Astrocyte (in vitro differentiated cells and primary cell): ENCODE measurements around the gene WSB1. TPM values are rescaled to one million over a fixed set of nuclear protein-coding genes. Genes with fewer than 3 reads are reported as not detected.

Experiments used
- DNase-seq: peaks from one replicate; pipeline ENCODE4 v3.0.0-alpha.2; 2010; ENCODE audit warnings: low read depth
- FAIRE-seq: peaks from 2 replicates; lab custom pipeline; 2011; peaks lifted over from hg19 to GRCh38; lab: Jason Lieb, UNC
- H2AFZ ChIP-seq: 2 replicates; pipeline ENCODE4 v1.6.0; 2012; ENCODE audit warnings: low read depth, low read length, inconsistent platforms
- H3K27ac ChIP-seq: 2 replicates; pipeline ENCODE4 v1.5.1; 2011; ENCODE audit warnings: low read depth, low read length, inconsistent platforms
- H3K27me3 ChIP-seq: 2 replicates; pipeline ENCODE4 v1.6.0; 2011; ENCODE audit warnings: low read length, inconsistent platforms; ENCODE audit not compliant: insufficient read depth
- H3K36me3 ChIP-seq: 2 replicates; pipeline ENCODE4 v1.5.1; 2011; ENCODE audit warnings: low read length, inconsistent platforms; ENCODE audit not compliant: insufficient read depth
- H3K4me1 ChIP-seq: 2 replicates; pipeline ENCODE4 v1.5.1; 2011; ENCODE audit warnings: low read length, inconsistent platforms; ENCODE audit not compliant: insufficient read depth
- H3K4me2 ChIP-seq: 2 replicates; pipeline ENCODE4 v1.6.0; 2012; ENCODE audit warnings: low read length, inconsistent platforms
- H3K4me3 ChIP-seq: 2 replicates; pipeline ENCODE4 v1.5.1; 2011; ENCODE audit warnings: low read depth, mild to moderate bottlenecking, low read length, inconsistent platforms; ENCODE audit not compliant: insufficient read depth
- H3K79me2 ChIP-seq: 2 replicates; pipeline ENCODE4 v1.6.0; 2012; ENCODE audit warnings: mild to moderate bottlenecking, low read length, inconsistent platforms; ENCODE audit not compliant: insufficient read depth
- H3K9ac ChIP-seq: 2 replicates; pipeline ENCODE4 v1.6.0; 2012; ENCODE audit warnings: mild to moderate bottlenecking, low read length, inconsistent platforms
- H3K9me3 ChIP-seq: 2 replicates; pipeline ENCODE4 v1.5.1; 2012; ENCODE audit warnings: low read depth, mild to moderate bottlenecking, low read length, inconsistent platforms; ENCODE audit not compliant: insufficient read depth
- H4K20me1 ChIP-seq: 2 replicates; pipeline ENCODE4 v1.6.0; 2012; ENCODE audit warnings: low read length, inconsistent platforms; ENCODE audit not compliant: insufficient read depth
- H3K27ac Mint-ChIP-seq: one replicate; pipeline ENCODE4 v1.8.0; 2021; ENCODE audit warnings: mild to moderate bottlenecking, mixed read lengths; ENCODE audit not compliant: unreplicated experiment
- H3K27me3 Mint-ChIP-seq: one replicate; pipeline ENCODE4 v1.8.0; 2021; ENCODE audit warnings: low read depth, mixed read lengths; ENCODE audit not compliant: unreplicated experiment
- H3K36me3 Mint-ChIP-seq: one replicate; pipeline ENCODE4 v1.8.0; 2021; ENCODE audit warnings: low read depth, mixed read lengths; ENCODE audit not compliant: unreplicated experiment
- H3K4me1 Mint-ChIP-seq: one replicate; pipeline ENCODE4 v1.8.0; 2021; ENCODE audit warnings: low read depth, mixed read lengths; ENCODE audit not compliant: unreplicated experiment
- H3K4me3 Mint-ChIP-seq: one replicate; pipeline ENCODE4 v1.8.0; 2021; ENCODE audit warnings: mild to moderate bottlenecking, moderate library complexity, mixed read lengths; ENCODE audit not compliant: unreplicated experiment
- H3K9me3 Mint-ChIP-seq: one replicate; pipeline ENCODE4 v1.8.0; 2021; ENCODE audit warnings: mild to moderate bottlenecking, mixed read lengths; ENCODE audit not compliant: unreplicated experiment
- EZH2 ChIP-seq: IDR thresholded peaks from 2 replicates; pipeline ENCODE4 v1.6.1; 2012; ENCODE audit warnings: mild to moderate bottlenecking, low read length, inconsistent platforms; ENCODE audit not compliant: insufficient read depth
- total RNA-seq: library from RNA; stranded (reverse); gene quantifications from 2 replicates; pipeline ENCODE4 v1.2.1, GENCODE V29; 2021
- TF ChIP-seq, protein P1 (sequence below): IDR thresholded peaks from 2 replicates; pipeline ENCODE4 v1.5.1; 2011; ENCODE audit warnings: low read depth, mild to moderate bottlenecking, inconsistent platforms, low read length, moderate library complexity; ENCODE audit not compliant: insufficient read depth

WSB1 gene
- total RNA-seq, 1 donor from 2014 or later: 217 TPM

DNA sequence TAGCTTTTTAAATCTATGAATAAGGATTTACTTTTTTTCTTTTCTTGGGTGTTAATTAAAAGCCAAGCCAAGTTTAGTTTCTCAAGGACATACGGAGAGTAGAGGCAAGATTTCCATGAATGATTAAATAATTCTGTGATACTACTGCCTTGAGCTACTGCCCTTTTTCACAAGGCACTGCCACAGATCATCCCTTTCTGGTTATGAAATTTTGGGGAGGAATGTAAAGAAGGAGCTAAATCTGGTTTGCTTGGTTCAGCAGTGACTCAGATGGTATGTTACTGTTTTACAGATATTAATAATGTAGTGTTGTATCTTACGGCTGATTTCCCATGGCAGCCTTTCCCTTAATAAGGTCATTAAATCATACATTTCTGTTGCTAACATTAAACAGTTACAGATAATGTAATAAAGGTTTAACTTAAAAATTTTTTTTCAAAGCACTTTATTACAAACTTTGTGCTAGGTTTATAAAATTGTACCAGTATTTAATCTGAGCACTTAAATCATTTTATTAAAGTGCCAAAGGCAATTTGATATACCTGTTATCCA, 2.6 kb downstream of the WSB1 start:
- Histone ChIP-seq H3K9ac (peak overlapping the region; percentile 99), H3K27ac (peak overlapping the region; percentile 29), H3K4me2 (peak overlapping the region; percentile 91), H3K27me3 (no peaks in the 10 kb centered on the region), H3K4me1 (peaks cover 11% of the 10 kb centered on the region), H3K9me3 (no peaks in the 10 kb centered on the region), H3K4me3 (peak overlapping the region; percentile 98), H4K20me1 (peaks cover 60% of the 10 kb centered on the region), H3K79me2 (peaks cover 76% of the 10 kb centered on the region), H2AFZ (no peak overlapping the region), H3K36me3 (peaks cover under 1% of the 10 kb centered on the region)
- FAIRE-seq (no peak), DNase-seq (peak; percentile 69)
- TF ChIP-seq, protein P1, sequence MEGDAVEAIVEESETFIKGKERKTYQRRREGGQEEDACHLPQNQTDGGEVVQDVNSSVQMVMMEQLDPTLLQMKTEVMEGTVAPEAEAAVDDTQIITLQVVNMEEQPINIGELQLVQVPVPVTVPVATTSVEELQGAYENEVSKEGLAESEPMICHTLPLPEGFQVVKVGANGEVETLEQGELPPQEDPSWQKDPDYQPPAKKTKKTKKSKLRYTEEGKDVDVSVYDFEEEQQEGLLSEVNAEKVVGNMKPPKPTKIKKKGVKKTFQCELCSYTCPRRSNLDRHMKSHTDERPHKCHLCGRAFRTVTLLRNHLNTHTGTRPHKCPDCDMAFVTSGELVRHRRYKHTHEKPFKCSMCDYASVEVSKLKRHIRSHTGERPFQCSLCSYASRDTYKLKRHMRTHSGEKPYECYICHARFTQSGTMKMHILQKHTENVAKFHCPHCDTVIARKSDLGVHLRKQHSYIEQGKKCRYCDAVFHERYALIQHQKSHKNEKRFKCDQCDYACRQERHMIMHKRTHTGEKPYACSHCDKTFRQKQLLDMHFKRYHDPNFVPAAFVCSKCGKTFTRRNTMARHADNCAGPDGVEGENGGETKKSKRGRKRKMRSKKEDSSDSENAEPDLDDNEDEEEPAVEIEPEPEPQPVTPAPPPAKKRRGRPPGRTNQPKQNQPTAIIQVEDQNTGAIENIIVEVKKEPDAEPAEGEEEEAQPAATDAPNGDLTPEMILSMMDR: no peak
- no peak for TF ChIP-seq EZH2
- H3K27me3 Mint-ChIP-seq: no peaks in the 10 kb centered on the region
- H3K4me3 Mint-ChIP-seq: peak overlapping the region; percentile 100
- peaks cover 2% of the 10 kb centered on the region for H3K36me3 Mint-ChIP-seq
- peaks cover 12% of the 10 kb centered on the region for H3K4me1 Mint-ChIP-seq
- H3K27ac Mint-ChIP-seq: peak overlapping the region; percentile 72
- no peaks in the 10 kb centered on the region for H3K9me3 Mint-ChIP-seq

DNA sequence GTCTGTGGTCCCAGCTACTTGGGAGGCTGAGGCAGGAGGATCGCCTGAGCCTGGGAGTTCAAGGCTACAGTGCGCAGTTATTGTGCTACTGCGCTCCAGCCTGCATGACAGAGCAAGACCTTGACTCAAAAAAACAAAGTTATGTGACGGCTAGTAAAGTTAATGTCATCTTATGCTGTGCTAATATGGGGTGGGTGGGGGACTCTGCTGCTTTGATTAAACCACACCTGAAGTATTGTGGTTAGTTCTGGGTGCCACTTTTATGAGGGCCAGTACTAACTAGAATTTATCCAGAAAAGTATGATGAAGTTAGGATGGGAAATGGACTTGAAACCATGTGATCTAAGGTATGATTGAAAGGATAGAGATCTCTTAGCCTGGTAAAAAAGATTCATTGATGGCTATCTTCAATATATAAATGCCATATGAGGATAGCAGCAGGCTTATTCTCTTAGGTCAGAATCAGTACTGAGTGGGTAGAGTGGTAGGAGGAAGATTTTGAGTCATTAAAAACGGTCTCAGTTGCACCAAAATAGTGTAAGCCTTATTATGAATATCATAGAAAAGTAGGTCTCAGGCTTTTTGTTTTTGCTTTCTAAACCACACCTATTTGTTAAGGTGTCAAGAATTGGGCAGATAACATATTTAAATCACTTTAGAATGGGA, 5.6 kb downstream of the WSB1 start:
- peaks cover 12% of the 10 kb centered on the region for H3K4me1 Mint-ChIP-seq

More for the DNA sequence above, 5.6 kb downstream of the WSB1 start:
- no peak overlapping the region for H3K9ac ChIP-seq
- H3K9me3 ChIP-seq: no peaks in the 10 kb centered on the region
- no peak overlapping the region for H3K4me2 ChIP-seq
- DNase-seq: no peak
- no peak overlapping the region for H3K27ac ChIP-seq
- Mint-ChIP-seq H3K4me3 (no peak overlapping the region), H3K27me3 (no peaks in the 10 kb centered on the region), H3K36me3 (peaks cover 3% of the 10 kb centered on the region), H3K9me3 (no peaks in the 10 kb centered on the region), H3K27ac (no peak overlapping the region)
- H3K27me3 ChIP-seq: no peaks in the 10 kb centered on the region
- peaks cover 6% of the 10 kb centered on the region for H3K4me1 ChIP-seq
- H3K79me2 ChIP-seq: peaks cover 100% of the 10 kb centered on the region
- FAIRE-seq: no peak
- peaks cover 11% of the 10 kb centered on the region for H3K36me3 ChIP-seq
- TF ChIP-seq EZH2: no peak
- TF ChIP-seq, protein P1: no peak
- H2AFZ ChIP-seq: no peak overlapping the region
- H4K20me1 ChIP-seq: peaks cover 90% of the 10 kb centered on the region
- H3K4me3 ChIP-seq: no peak overlapping the region
